ENCODE data around the gene MLN.

DNA sequence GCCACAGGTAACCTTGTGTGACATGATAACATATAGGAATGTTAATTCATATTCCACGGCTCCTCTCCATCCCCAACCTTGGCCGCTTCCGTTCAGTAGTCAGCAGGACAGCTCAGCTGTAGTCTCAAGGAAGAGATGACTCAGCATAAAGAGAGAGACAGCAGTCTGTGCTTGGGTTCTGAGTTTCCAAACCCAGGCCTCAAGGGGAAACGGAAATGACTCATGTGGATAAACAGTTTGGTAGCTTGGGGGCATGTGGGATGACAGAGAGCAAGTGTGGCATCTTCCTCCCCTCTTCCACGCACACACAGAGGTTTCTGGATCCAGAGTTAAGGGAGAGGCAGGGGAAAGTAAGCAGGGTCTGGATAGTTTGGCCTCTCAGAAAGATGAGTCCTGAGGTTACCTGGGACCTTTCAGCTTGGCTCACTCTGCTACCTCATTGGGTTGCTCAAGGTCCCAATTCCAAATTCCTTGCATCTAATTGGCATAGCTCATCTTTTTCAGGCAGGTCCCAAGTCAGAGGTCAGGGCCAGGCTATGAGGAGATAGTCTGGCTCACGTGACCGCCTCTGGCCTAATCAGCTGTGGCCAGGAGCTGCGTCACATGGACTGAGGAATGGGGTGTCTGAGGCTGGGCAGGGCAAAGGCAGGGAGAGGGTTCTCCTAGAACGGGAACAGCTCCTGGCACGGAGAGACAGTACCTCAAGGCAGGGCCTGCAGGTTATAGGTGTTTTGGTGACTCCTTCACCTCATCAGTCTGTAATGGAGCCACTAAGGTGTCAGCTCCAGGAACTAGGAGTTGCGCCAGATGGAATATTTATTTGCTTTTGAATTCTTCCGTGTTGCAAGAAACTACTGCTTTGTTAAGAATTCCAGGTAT is 36.5 kb upstream of the MLN start:
- TF ChIP-seq, protein P1, sequence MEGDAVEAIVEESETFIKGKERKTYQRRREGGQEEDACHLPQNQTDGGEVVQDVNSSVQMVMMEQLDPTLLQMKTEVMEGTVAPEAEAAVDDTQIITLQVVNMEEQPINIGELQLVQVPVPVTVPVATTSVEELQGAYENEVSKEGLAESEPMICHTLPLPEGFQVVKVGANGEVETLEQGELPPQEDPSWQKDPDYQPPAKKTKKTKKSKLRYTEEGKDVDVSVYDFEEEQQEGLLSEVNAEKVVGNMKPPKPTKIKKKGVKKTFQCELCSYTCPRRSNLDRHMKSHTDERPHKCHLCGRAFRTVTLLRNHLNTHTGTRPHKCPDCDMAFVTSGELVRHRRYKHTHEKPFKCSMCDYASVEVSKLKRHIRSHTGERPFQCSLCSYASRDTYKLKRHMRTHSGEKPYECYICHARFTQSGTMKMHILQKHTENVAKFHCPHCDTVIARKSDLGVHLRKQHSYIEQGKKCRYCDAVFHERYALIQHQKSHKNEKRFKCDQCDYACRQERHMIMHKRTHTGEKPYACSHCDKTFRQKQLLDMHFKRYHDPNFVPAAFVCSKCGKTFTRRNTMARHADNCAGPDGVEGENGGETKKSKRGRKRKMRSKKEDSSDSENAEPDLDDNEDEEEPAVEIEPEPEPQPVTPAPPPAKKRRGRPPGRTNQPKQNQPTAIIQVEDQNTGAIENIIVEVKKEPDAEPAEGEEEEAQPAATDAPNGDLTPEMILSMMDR (IDR thresholded peaks at IDR 0.05; ENCODE audit: poor library complexity), result no peak
- TF ChIP-seq EZH2 (IDR thresholded peaks at IDR 0.05; ENCODE audit: borderline replicate concordance) (no peak), EZH2phosphoT487 (IDR thresholded peaks at IDR 0.05; ENCODE audit: low read depth, severe bottlenecking, unreplicated experiment) (no peak)
